ENCODE data around the gene ELFN2. TPM values are rescaled to one million over a fixed set of nuclear protein-coding genes. Genes with fewer than 3 reads are reported as not detected.

Gene ELFN2
- total RNA-seq, 1 experiment from 2014 or later: 4.0 TPM

DNA sequence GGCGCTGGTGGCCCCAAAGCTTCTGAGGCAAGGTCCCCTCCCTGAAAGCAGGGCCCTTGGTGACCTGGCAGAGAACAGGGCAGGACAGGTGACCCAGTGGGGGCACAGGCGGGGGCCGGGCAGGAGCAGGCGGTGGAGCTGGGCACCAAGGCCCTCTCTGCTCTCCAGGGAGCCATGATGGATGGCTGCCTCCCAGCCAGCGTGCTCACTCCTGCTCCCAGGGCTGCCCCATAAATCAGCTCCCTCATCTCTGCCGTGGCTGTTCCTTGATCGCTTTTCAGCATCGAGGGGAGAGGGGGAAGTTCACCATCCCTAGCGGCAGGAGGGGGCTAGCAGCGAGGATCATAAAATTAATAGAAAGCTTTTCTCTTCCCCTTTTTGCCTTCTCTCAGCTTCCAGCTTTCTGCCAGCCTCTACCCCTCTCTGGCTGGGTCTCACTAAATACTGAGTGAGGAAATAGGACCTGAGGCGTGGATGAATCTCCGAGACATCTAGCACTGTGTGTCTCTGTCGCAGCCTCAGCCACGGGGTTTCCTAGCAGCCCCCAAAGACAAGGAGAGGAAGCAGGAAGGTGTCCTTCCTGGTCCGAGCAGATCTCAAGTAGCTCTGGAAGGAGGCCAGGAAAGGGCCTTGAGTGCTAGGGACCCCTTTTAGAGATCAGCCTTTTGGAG lies 22.2 kb upstream of the ELFN2 start:
- H3K27me3 ChIP-seq (replicated peaks; ENCODE audit: control insufficient read depth, insufficient read depth, low read length): no peaks in the 10 kb centered on the region
- POLR2A ChIA-PET: no interaction called here
- no peaks in the 10 kb centered on the region for H3K27me3 Mint-ChIP-seq (ENCODE audit: insufficient read depth, unreplicated experiment)
- intact Hi-C loops (cut with micrococcal nuclease; ENCODE audit: unreplicated experiment): loop anchor here (10.0 kb wide), 2 partner anchors 255 to 375 kb away; no protein-coding TSS in a partner anchor
- H3K36me3 Mint-ChIP-seq (ENCODE audit: insufficient read depth, unreplicated experiment): peaks cover 5% of the 10 kb centered on the region
- H3K4me1 ChIP-seq: peaks cover 10% of the 10 kb centered on the region
- peaks cover 16% of the 10 kb centered on the region for H3K4me1 Mint-ChIP-seq (ENCODE audit: low read depth, unreplicated experiment)
- TF ChIP-seq, protein P1, sequence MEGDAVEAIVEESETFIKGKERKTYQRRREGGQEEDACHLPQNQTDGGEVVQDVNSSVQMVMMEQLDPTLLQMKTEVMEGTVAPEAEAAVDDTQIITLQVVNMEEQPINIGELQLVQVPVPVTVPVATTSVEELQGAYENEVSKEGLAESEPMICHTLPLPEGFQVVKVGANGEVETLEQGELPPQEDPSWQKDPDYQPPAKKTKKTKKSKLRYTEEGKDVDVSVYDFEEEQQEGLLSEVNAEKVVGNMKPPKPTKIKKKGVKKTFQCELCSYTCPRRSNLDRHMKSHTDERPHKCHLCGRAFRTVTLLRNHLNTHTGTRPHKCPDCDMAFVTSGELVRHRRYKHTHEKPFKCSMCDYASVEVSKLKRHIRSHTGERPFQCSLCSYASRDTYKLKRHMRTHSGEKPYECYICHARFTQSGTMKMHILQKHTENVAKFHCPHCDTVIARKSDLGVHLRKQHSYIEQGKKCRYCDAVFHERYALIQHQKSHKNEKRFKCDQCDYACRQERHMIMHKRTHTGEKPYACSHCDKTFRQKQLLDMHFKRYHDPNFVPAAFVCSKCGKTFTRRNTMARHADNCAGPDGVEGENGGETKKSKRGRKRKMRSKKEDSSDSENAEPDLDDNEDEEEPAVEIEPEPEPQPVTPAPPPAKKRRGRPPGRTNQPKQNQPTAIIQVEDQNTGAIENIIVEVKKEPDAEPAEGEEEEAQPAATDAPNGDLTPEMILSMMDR (IDR thresholded peaks at IDR 0.05; ENCODE audit: insufficient read depth in 1 of 2, low read depth in 1 of 2, low read length in 1 of 2, severe bottlenecking in 1 of 2, unreplicated experiment in 1 of 2): no peak
- no peak overlapping the region for H3K4me3 ChIP-seq (ENCODE audit: low read depth, low read length)
- CTCF ChIA-PET: interaction anchor here (1.1 kb wide), 1 partner anchor 118 kb away, joined by 6 read pairs; no protein-coding TSS in a partner anchor
- H3K9me3 ChIP-seq: no peaks in the 10 kb centered on the region
- no TSS peak for BruUV-seq (replicated peaks)
- no peak overlapping the region for H3K4me3 Mint-ChIP-seq (ENCODE audit: unreplicated experiment)
- H3K27ac Mint-ChIP-seq (ENCODE audit: unreplicated experiment): no peak overlapping the region
- H3K9me3 Mint-ChIP-seq (ENCODE audit: unreplicated experiment): no peaks in the 10 kb centered on the region
- no peak for DNase-seq
- no peaks in the 10 kb centered on the region for H3K36me3 ChIP-seq (ENCODE audit: control insufficient read depth, insufficient read depth, low read length)

DNA sequence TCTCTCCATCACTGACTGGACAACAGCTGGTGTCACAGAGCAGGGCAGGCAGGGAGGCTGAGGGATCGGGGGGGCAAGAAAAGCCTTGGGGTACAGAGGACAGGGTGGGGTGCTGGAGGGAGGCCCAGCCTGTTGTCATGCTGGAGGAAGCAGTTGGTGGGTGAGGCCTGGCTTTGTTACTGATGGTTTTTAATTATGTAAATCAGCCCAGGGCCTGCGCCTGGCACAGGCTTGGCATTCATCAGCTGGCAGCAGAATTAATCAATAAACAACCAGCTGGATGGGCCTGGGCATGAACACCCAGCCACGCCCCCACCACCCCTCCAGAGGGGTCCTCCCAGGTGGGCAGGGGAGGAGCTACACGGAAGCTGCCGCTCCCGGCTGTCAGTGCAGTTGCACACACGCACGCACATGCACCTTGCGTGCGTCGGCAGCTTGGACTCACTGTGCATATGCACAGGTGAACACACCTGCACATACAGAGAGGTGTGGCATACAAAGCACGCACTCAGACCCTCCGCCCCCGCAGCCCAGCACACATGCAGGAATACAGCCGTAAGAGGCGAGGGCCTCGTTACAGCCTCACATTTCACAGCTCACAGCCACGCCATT lies 21.3 kb upstream of the ELFN2 start:
- Histone ChIP-seq H3K4me3 (ENCODE audit: low read depth, low read length) (no peak overlapping the region), H3K36me3 (ENCODE audit: control insufficient read depth, insufficient read depth, low read length) (no peaks in the 10 kb centered on the region), H3K27me3 (replicated peaks; ENCODE audit: control insufficient read depth, insufficient read depth, low read length) (no peaks in the 10 kb centered on the region), H3K9me3 (no peaks in the 10 kb centered on the region), H3K4me1 (peaks cover 4% of the 10 kb centered on the region; the same call in 1 of the 2 replicates)
- H3K27me3 Mint-ChIP-seq (ENCODE audit: insufficient read depth, unreplicated experiment): no peaks in the 10 kb centered on the region
- no peak overlapping the region for H3K27ac Mint-ChIP-seq (ENCODE audit: unreplicated experiment)
- POLR2A ChIA-PET: no interaction called here
- no peaks in the 10 kb centered on the region for H3K36me3 Mint-ChIP-seq (ENCODE audit: insufficient read depth, unreplicated experiment)
- CTCF ChIA-PET: no interaction called here
- TF ChIP-seq, protein P1 (IDR thresholded peaks at IDR 0.05; ENCODE audit: insufficient read depth in 1 of 2, low read depth in 1 of 2, low read length in 1 of 2, severe bottlenecking in 1 of 2, unreplicated experiment in 1 of 2): no peak
- no TSS peak for BruUV-seq (replicated peaks)
- H3K4me3 Mint-ChIP-seq (ENCODE audit: unreplicated experiment): no peak overlapping the region
- DNase-seq: no peak
- intact Hi-C loops (cut with micrococcal nuclease; ENCODE audit: unreplicated experiment): no loop called here
- peaks cover 11% of the 10 kb centered on the region for H3K4me1 Mint-ChIP-seq (ENCODE audit: low read depth, unreplicated experiment)
- no peaks in the 10 kb centered on the region for H3K9me3 Mint-ChIP-seq (ENCODE audit: unreplicated experiment)

DNA sequence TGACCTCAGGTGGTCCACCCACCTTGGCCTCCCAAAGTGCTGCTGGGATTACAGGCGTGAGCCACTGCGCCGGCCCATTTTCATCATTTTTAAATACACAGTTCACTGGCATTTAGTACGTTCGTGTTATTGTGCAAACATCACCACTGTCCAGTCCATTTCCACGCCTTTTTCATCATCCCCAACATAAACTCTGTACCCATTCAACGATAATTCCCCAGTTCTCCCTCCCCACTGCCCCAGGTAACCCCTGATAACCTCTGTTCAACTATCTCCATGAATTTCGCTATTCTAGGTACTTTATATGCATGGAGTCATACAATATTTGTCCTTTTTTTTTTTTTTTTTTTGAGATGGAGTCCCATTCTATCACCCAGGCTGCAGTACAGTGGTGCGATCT lies 18.2 kb upstream of the ELFN2 start:
- Mint-ChIP-seq H3K9me3 (ENCODE audit: unreplicated experiment) (peaks cover 22% of the 10 kb centered on the region), H3K27ac (ENCODE audit: unreplicated experiment) (no peak overlapping the region), H3K27me3 (ENCODE audit: insufficient read depth, unreplicated experiment) (no peaks in the 10 kb centered on the region), H3K36me3 (ENCODE audit: insufficient read depth, unreplicated experiment) (no peaks in the 10 kb centered on the region), H3K4me1 (ENCODE audit: low read depth, unreplicated experiment) (peaks cover 6% of the 10 kb centered on the region), H3K4me3 (ENCODE audit: unreplicated experiment) (no peak overlapping the region)
- Histone ChIP-seq H3K4me1 (no peaks in the 10 kb centered on the region), H3K36me3 (ENCODE audit: control insufficient read depth, insufficient read depth, low read length) (no peaks in the 10 kb centered on the region), H3K27me3 (replicated peaks; ENCODE audit: control insufficient read depth, insufficient read depth, low read length) (no peaks in the 10 kb centered on the region), H3K9me3 (peaks cover 8% of the 10 kb centered on the region; the same call in 1 of the 2 replicates), H3K4me3 (ENCODE audit: low read depth, low read length) (no peak overlapping the region)
- TF ChIP-seq, protein P1 (IDR thresholded peaks at IDR 0.05; ENCODE audit: insufficient read depth in 1 of 2, low read depth in 1 of 2, low read length in 1 of 2, severe bottlenecking in 1 of 2, unreplicated experiment in 1 of 2): no peak
- intact Hi-C loops (cut with micrococcal nuclease; ENCODE audit: unreplicated experiment): no loop called here
- no peak for DNase-seq
- CTCF ChIA-PET: no interaction called here
- POLR2A ChIA-PET: no interaction called here
- BruUV-seq (replicated peaks): no TSS peak

Data from Caco-2 (cell line).